A673 (cell line): Measurements from ENCODE around the gene LRRC3B. TPM values are rescaled to one million over a fixed set of nuclear protein-coding genes. Genes with fewer than 3 reads are reported as not detected.
"Not testable (repeated sequence)": the region's sequence is repeated elsewhere in the genome, so short reads cannot be mapped to it uniquely, and the experiment has no call there.

Experiments
- BruUV-seq: library from RNA; stranded (reverse); fragments of 400-500 nt; replicated peaks from 2 replicates; lab custom pipeline; 2021; lab: Mats Ljungman, UMichigan
- CTCF ChIA-PET: fragments of 300-600 bp; sonication (Branson Sonifier 250); formaldehyde crosslinking; loops from one replicate; lab custom pipeline; 2022; ENCODE audit warnings: antibody characterized with exemption; lab: Charles Lee
- POLR2A ChIA-PET: fragments of 300-600 bp; sonication (Branson Sonifier 250); formaldehyde crosslinking; loops from one replicate; lab custom pipeline; 2022; ENCODE audit warnings: antibody characterized with exemption; ENCODE audit not compliant: low non-redundant PET; lab: Charles Lee
- DNase-seq: peaks from one replicate; pipeline ENCODE4 v3.0.0-alpha.2; 2015; ENCODE audit warnings: low spot score
- H3K27ac ChIP-seq: fragments of 200-600 bp; sonication (generic); 2 replicates; pipeline ENCODE4 v1.5.1; 2016; ENCODE audit warnings: mixed run types, low read depth, mild to moderate bottlenecking, mixed read lengths, antibody characterized with exemption, low read length; ENCODE audit not compliant: poor library complexity, severe bottlenecking
- H3K27me3 ChIP-seq: fragments of 200-600 bp; sonication (generic); replicated peaks from 2 replicates; pipeline ENCODE4 v1.6.1; 2017; ENCODE audit warnings: mixed run types, low read depth, mild to moderate bottlenecking, mixed read lengths, antibody characterized with exemption, low read length; ENCODE audit not compliant: insufficient read depth, poor library complexity
- H3K36me3 ChIP-seq: fragments of 200-600 bp; sonication (generic); 2 replicates; pipeline ENCODE4 v1.6.1; 2016; ENCODE audit warnings: mixed run types, mild to moderate bottlenecking, mixed read lengths, antibody characterized with exemption, low read length; ENCODE audit not compliant: insufficient read depth, poor library complexity, severe bottlenecking
- H3K4me1 ChIP-seq: fragments of 200-600 bp; sonication (generic); 2 replicates; pipeline ENCODE4 v1.6.1; 2017; ENCODE audit warnings: mixed run types, mild to moderate bottlenecking, mixed read lengths, antibody characterized with exemption, low read length; ENCODE audit not compliant: insufficient read depth, poor library complexity, severe bottlenecking
- H3K4me3 ChIP-seq: fragments of 200-600 bp; sonication (generic); 2 replicates; pipeline ENCODE4 v1.5.1; 2016; ENCODE audit warnings: low read depth, mixed run types, mild to moderate bottlenecking, mixed read lengths, low read length; ENCODE audit not compliant: poor library complexity, severe bottlenecking
- H3K9me3 ChIP-seq: fragments of 200-600 bp; sonication (generic); 2 replicates; pipeline ENCODE4 v1.6.1; 2016; ENCODE audit warnings: mixed run types, low read depth, mild to moderate bottlenecking, mixed read lengths, antibody characterized with exemption, low read length; ENCODE audit not compliant: poor library complexity, severe bottlenecking
- EZH2 ChIP-seq: fragments of 200-600 bp; sonication (generic); IDR thresholded peaks from 2 replicates; pipeline ENCODE4 v1.6.1; 2017; ENCODE audit warnings: borderline replicate concordance, low read depth, mild to moderate bottlenecking, mixed read lengths, antibody characterized with exemption, low read length; ENCODE audit not compliant: poor library complexity, severe bottlenecking
- intact Hi-C: fragments of 100-400 bp; cut with micrococcal nuclease; formaldehyde crosslinking; loops from one replicate; pipeline ENCODE4 v1.10.0; 2022; ENCODE audit not compliant: unreplicated experiment
- total RNA-seq: library from RNA; stranded (reverse); gene quantifications from 2 replicates; pipeline ENCODE4 v1.2.3, GENCODE V29; 2021
- TF ChIP-seq, protein P1 (sequence below): fragments of 300-800, 200-600 bp; sonication (generic); conservative IDR thresholded peaks from 2 replicates; pipeline ENCODE4 v1.5.1; 2017; ENCODE audit warnings: low read depth, mild to moderate bottlenecking, antibody characterized with exemption, low read length, moderate library complexity, mixed read lengths

LRRC3B gene
- total RNA-seq, 1 experiment from 2014 or later: not detected

GRCh38 chr3:26596335-26596734, 26.2 kb upstream of the LRRC3B start:
- BruUV-seq: no TSS peak
- no peak overlapping the region for H3K27ac ChIP-seq
- H3K36me3 ChIP-seq: no peaks in the 10 kb centered on the region
- DNase-seq: no peak
- H3K4me3 ChIP-seq: no peak overlapping the region
- ChIA-PET CTCF (no interaction called here), POLR2A (no interaction called here)
- no peak for TF ChIP-seq EZH2
- TF ChIP-seq, protein P1, sequence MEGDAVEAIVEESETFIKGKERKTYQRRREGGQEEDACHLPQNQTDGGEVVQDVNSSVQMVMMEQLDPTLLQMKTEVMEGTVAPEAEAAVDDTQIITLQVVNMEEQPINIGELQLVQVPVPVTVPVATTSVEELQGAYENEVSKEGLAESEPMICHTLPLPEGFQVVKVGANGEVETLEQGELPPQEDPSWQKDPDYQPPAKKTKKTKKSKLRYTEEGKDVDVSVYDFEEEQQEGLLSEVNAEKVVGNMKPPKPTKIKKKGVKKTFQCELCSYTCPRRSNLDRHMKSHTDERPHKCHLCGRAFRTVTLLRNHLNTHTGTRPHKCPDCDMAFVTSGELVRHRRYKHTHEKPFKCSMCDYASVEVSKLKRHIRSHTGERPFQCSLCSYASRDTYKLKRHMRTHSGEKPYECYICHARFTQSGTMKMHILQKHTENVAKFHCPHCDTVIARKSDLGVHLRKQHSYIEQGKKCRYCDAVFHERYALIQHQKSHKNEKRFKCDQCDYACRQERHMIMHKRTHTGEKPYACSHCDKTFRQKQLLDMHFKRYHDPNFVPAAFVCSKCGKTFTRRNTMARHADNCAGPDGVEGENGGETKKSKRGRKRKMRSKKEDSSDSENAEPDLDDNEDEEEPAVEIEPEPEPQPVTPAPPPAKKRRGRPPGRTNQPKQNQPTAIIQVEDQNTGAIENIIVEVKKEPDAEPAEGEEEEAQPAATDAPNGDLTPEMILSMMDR: no peak
- no peaks in the 10 kb centered on the region for H3K27me3 ChIP-seq
- H3K9me3 ChIP-seq: no peaks in the 10 kb centered on the region
- intact Hi-C loops: no loop called here
- no peaks in the 10 kb centered on the region for H3K4me1 ChIP-seq

- CTCF ChIA-PET, POLR2A ChIA-PET, H3K27ac ChIP-seq, DNase-seq, H3K27me3 ChIP-seq, H3K36me3 ChIP-seq, H3K4me1 ChIP-seq, H3K4me3 ChIP-seq, intact Hi-C loops, H3K9me3 ChIP-seq, BruUV-seq: not testable (repeated sequence)
Observed at GRCh38 chr3:26603311-26603710, 19.3 kb upstream of the LRRC3B start.

- H3K36me3 ChIP-seq, H3K4me3 ChIP-seq, H3K27me3 ChIP-seq, CTCF ChIA-PET, POLR2A ChIA-PET, H3K9me3 ChIP-seq, H3K27ac ChIP-seq, H3K4me1 ChIP-seq, DNase-seq, intact Hi-C loops, BruUV-seq: not testable (repeated sequence)
Observed at GRCh38 chr3:26603771-26604170, 18.8 kb upstream of the LRRC3B start.

GRCh38 chr3:26614006-26614685, 8.4 kb upstream of the LRRC3B start:
- Histone ChIP-seq H3K9me3 (no peaks in the 10 kb centered on the region), H3K27me3 (no peaks in the 10 kb centered on the region), H3K27ac (no peak overlapping the region), H3K36me3 (no peaks in the 10 kb centered on the region), H3K4me1 (no peaks in the 10 kb centered on the region), H3K4me3 (no peak overlapping the region)
- ChIA-PET CTCF (interaction anchor here (0.5 kb wide), 1 partner anchor 8 kb away, joined by 3 read pairs; no protein-coding TSS in a partner anchor), POLR2A (no interaction called here)
- no peak for DNase-seq
- intact Hi-C loops: no loop called here
- TF ChIP-seq, protein P1: no peak
- TF ChIP-seq EZH2: no peak
- no TSS peak for BruUV-seq
